Activated B cell treated with CpG ODN at 0.5 μM for 24 hours (primary cell): ENCODE results near the gene PRPF6. TPM values are rescaled to one million over a fixed set of nuclear protein-coding genes. Genes with fewer than 3 reads are reported as not detected.

ENCODE experiments used
- ATAC-seq: fragments of 200-7000 bp; cut with Tn5 transposase; one replicate; pipeline ENCODE4 v1.10.0; 2021; ENCODE audit warnings: low read depth, mild to moderate bottlenecking, moderate library complexity
- CTCF ChIA-PET: fragments of 350-600 bp; sonication (Branson Sonifier 250); formaldehyde crosslinking; loops from one replicate; lab custom pipeline; 2021; ENCODE audit warnings: antibody characterized with exemption; lab: Charles Lee
- POLR2A ChIA-PET: fragments of 350-600 bp; sonication (Branson Sonifier 250); formaldehyde crosslinking; loops from one replicate; lab custom pipeline; 2021; ENCODE audit warnings: antibody characterized with exemption; lab: Charles Lee
- DNase-seq: peaks from one replicate; pipeline ENCODE4 v3.0.0; 2022
- H3K27ac Mint-ChIP-seq: one replicate; pipeline ENCODE4 v1.8.0; 2020; ENCODE audit warnings: mixed read lengths
- H3K27me3 Mint-ChIP-seq: one replicate; pipeline ENCODE4 v1.8.0; 2021; ENCODE audit warnings: mixed read lengths
- H3K36me3 Mint-ChIP-seq: one replicate; pipeline ENCODE4 v1.8.0; 2021; ENCODE audit warnings: low read depth, mixed read lengths
- H3K4me1 Mint-ChIP-seq: one replicate; pipeline ENCODE4 v1.8.0; 2021; ENCODE audit warnings: mixed read lengths
- H3K4me3 Mint-ChIP-seq: one replicate; pipeline ENCODE4 v1.8.0; 2020; ENCODE audit warnings: mild to moderate bottlenecking, mixed read lengths
- H3K9me3 Mint-ChIP-seq: one replicate; pipeline ENCODE4 v1.8.0; 2020; ENCODE audit warnings: mixed read lengths
- intact Hi-C: fragments of 100-400 bp; cut with micrococcal nuclease; formaldehyde crosslinking; loops from one replicate; pipeline ENCODE4 v1.15.1; 2024
- total RNA-seq: library from RNA; stranded (reverse); gene quantifications from 2 replicates; pipeline ENCODE4 v1.2.3, GENCODE V29; 2022
- TF ChIP-seq, protein P1 (sequence below): fragments of 200-600 bp; IDR thresholded peaks from one replicate; pipeline ENCODE4 v1.8.0; 2022; ENCODE audit warnings: antibody characterized with exemption, mild to moderate bottlenecking

Gene PRPF6
- total RNA-seq, 1 donor from 2014 or later = 75.8 TPM

DNA sequence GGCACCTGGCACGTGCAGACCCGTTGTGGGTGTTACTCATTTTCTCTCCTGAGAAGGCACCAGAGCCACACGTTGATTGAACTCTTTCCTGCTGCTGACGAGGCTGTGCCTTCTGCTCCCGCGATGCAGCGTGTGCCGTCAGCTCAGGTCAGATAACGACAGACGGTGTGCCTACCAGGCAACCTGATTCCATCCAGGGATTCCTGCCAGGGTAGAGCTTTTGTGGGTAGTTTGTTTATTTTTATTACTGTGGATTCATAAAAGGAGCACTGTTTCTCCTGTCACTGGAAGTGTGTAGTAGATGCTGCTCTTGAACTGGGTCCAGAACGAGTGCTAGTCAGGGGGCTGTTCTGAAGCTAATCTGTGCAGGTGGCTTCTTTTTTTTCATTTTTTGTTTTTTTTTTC is 20.7 kb downstream of the PRPF6 start:
- no peak overlapping the region for H3K27ac Mint-ChIP-seq
- H3K4me1 Mint-ChIP-seq = peaks cover 6% of the 10 kb centered on the region
- intact Hi-C loops = no loop called here
- no peaks in the 10 kb centered on the region for H3K27me3 Mint-ChIP-seq
- ChIA-PET CTCF (no interaction called here), POLR2A (no interaction called here)
- H3K4me3 Mint-ChIP-seq = no peak overlapping the region
- H3K9me3 Mint-ChIP-seq = no peaks in the 10 kb centered on the region
- TF ChIP-seq, protein P1, sequence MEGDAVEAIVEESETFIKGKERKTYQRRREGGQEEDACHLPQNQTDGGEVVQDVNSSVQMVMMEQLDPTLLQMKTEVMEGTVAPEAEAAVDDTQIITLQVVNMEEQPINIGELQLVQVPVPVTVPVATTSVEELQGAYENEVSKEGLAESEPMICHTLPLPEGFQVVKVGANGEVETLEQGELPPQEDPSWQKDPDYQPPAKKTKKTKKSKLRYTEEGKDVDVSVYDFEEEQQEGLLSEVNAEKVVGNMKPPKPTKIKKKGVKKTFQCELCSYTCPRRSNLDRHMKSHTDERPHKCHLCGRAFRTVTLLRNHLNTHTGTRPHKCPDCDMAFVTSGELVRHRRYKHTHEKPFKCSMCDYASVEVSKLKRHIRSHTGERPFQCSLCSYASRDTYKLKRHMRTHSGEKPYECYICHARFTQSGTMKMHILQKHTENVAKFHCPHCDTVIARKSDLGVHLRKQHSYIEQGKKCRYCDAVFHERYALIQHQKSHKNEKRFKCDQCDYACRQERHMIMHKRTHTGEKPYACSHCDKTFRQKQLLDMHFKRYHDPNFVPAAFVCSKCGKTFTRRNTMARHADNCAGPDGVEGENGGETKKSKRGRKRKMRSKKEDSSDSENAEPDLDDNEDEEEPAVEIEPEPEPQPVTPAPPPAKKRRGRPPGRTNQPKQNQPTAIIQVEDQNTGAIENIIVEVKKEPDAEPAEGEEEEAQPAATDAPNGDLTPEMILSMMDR = no peak
- DNase-seq (no peak), ATAC-seq (no peak)
- H3K36me3 Mint-ChIP-seq = peaks cover 87% of the 10 kb centered on the region

DNA sequence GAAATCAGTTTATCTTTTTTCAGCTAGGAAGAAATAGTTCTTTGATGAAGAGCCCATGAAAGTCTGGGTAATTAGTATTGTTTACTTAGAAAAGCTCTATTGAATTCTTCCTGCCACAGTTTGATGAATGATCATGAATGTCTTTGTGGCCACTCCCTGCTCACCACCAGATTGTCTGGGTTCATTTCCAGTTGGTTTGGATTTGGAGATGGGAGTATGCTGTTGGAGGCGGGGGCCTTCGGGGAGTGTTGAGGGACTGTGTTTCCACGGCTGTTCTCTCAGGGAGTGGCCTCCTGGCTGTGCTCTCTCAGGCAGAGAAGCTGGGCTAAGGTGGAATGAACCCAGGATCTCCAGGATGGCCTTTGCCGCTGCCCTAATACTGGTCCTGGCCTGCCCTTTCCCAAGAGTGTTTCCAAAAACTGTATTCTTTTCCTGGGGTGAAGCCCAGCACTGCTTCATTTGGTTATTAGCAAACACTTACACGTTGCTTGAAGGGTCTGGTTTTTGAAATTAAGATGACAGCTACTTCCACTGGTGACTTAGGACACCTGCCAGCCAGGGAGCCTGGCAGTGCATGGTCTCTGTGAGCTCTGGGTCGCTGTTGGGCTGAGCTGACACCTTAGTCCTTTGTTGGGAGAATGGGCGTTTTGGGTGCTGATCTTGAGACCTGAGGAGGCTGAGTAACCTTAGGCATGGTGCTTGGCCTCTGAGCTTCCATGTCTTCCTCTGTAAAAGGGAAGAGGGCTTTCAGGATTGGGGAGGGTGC is 23.2 kb downstream of the PRPF6 start:
- H3K4me3 Mint-ChIP-seq = no peak overlapping the region
- peaks cover 6% of the 10 kb centered on the region for H3K4me1 Mint-ChIP-seq
- TF ChIP-seq, protein P1 = no peak
- DNase-seq (no peak), ATAC-seq (no peak)
- no peaks in the 10 kb centered on the region for H3K27me3 Mint-ChIP-seq
- H3K36me3 Mint-ChIP-seq = peaks cover 84% of the 10 kb centered on the region
- H3K27ac Mint-ChIP-seq = no peak overlapping the region
- ChIA-PET CTCF (no interaction called here), POLR2A (interaction anchor here (0.6 kb wide), 1 partner anchor 18 kb away, joined by 5 read pairs; no protein-coding TSS in a partner anchor)
- intact Hi-C loops = no loop called here
- H3K9me3 Mint-ChIP-seq = no peaks in the 10 kb centered on the region

DNA sequence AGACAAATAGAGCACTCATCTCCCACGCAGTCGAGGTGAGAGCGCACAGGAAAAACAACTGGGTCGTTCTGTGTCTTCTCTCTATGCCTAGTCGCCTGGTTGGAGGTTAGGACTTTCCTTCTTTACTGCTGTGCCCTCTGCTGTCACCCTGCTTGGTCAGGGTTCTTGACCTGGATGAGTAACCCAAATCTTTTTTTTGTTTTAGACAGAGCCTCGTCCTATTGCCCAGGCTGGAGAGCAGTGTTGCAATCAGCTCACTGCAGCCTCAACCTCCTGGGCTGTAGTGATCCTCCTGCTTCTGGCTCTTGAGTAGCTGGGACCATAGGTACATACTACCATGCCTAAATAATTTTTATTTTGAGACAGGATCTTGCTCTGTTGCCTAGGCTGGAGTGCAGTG is 24.5 kb downstream of the PRPF6 start:
- TF ChIP-seq, protein P1 = no peak
- Mint-ChIP-seq H3K9me3 (no peaks in the 10 kb centered on the region), H3K27me3 (no peaks in the 10 kb centered on the region), H3K27ac (no peak overlapping the region), H3K4me3 (no peak overlapping the region), H3K36me3 (peaks cover 85% of the 10 kb centered on the region), H3K4me1 (peaks cover 6% of the 10 kb centered on the region)
- intact Hi-C loops = no loop called here
- no peak for ATAC-seq
- ChIA-PET CTCF (no interaction called here), POLR2A (no interaction called here)
- DNase-seq = no peak

- H3K27ac Mint-ChIP-seq = no peak overlapping the region
- intact Hi-C loops = no loop called here
- no peak overlapping the region for H3K4me3 Mint-ChIP-seq
- ChIA-PET POLR2A (no interaction called here), CTCF (no interaction called here)
- DNase-seq (no peak), ATAC-seq (no peak)
- H3K36me3 Mint-ChIP-seq = peaks cover 84% of the 10 kb centered on the region
- H3K9me3 Mint-ChIP-seq = no peaks in the 10 kb centered on the region
- H3K4me1 Mint-ChIP-seq = peaks cover 6% of the 10 kb centered on the region
- TF ChIP-seq, protein P1 = no peak
- H3K27me3 Mint-ChIP-seq = no peaks in the 10 kb centered on the region
Observed at GRCh38 chr20:64006490-64006889, 25.6 kb downstream of the PRPF6 start.

DNA sequence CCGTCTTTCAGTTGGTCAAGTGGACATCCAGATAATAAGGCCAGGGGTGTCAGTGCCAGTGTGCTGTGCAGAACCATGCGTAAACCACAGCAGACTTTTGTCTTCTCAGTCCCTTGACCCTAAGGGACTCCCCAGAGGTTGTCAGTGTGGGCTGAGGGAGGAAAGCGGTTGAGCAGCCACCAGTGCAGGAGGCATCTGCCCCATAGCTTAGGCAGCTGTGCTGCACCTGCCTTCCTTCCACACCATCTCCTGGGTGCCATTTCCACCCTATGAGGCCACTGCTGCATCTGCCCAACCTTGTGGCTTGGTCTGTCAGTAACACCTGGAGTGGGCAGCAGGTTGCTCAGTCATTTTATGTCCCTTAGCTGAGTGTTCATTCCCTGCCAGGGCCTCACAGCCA is 26.0 kb downstream of the PRPF6 start:
- ATAC-seq = no peak
- intact Hi-C loops = no loop called here
- POLR2A ChIA-PET = no interaction called here

More for the DNA sequence above, 26.0 kb downstream of the PRPF6 start:
- peaks cover 82% of the 10 kb centered on the region for H3K36me3 Mint-ChIP-seq
- H3K27me3 Mint-ChIP-seq = no peaks in the 10 kb centered on the region
- CTCF ChIA-PET = no interaction called here
- H3K27ac Mint-ChIP-seq = no peak overlapping the region
- H3K4me3 Mint-ChIP-seq = no peak overlapping the region
- DNase-seq = no peak
- peaks cover 6% of the 10 kb centered on the region for H3K4me1 Mint-ChIP-seq
- TF ChIP-seq, protein P1 = no peak
- H3K9me3 Mint-ChIP-seq = no peaks in the 10 kb centered on the region
